Stimulated activated CD4-positive, alpha-beta T cell treated with anti-CD3 and anti-CD28 coated beads, Interleukin-1b, Interleukin-23, amount 100 ng/mL, for 4 hours (primary cell): ENCODE results near the gene LRRC75B.
"Not testable (repeated sequence)": the region's sequence is repeated elsewhere in the genome, so short reads cannot be mapped to it uniquely, and the experiment has no call there.

Source experiments
- DNase-seq, 2 donors: peaks; one replicate each; pipeline ENCODE4 v3.0.0-alpha.2; 2020; ENCODE audit warnings: low read depth in 2 of 2

The LRRC75B gene

DNA sequence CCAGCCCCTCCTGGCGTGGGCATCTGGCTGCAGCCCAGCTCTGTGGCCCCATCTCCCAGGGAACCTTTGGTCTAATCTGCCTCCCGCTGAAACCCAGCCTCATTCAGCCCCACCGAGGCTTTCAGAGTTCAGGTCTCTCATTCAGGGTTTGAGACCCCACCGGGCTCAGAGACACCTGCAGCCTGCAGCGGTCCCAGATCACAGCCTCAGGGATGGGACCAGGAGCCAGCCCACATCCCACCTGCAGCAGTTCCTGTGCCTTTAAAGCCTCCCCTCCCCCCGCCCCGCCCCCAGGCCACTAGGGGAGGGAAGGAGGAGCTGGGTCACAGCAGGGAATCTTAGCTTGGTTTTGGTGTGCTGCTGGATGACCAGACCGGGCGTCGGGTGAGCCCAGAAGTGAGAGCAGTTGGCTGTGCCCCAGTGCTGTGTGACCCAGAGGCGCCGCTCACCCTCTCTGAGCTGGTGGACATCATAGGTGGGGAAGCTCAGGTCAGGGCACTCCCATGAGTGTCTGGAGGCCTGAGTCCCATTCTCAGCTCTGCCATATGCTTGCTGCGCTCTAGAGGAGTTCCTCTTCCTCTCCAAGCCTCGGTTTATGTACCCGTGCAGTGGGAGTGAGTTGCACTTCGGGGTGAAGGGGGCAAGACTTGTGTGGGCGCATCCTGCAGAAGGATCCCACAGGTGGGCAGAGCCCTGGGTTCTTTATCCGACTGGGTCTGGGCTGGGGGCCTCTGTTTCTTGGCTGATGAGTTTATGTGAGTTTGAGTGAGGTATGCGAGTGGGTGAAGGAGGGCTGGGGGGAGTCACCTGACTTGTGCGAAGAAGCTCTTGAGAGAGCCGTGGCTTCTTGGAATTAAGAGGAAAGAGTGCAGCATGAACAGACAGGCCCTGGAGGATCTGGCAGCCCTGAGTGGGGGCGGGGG is 10.2 kb upstream of the LRRC75B start, which contains the start of gene GGT1:
TSS of gene GGT1 (plus strand) at position 347 of the 923 bp plus-strand sequence. CDS start 7,889 bp downstream, outside the sequence.
- not testable (repeated sequence) for DNase-seq

DNA sequence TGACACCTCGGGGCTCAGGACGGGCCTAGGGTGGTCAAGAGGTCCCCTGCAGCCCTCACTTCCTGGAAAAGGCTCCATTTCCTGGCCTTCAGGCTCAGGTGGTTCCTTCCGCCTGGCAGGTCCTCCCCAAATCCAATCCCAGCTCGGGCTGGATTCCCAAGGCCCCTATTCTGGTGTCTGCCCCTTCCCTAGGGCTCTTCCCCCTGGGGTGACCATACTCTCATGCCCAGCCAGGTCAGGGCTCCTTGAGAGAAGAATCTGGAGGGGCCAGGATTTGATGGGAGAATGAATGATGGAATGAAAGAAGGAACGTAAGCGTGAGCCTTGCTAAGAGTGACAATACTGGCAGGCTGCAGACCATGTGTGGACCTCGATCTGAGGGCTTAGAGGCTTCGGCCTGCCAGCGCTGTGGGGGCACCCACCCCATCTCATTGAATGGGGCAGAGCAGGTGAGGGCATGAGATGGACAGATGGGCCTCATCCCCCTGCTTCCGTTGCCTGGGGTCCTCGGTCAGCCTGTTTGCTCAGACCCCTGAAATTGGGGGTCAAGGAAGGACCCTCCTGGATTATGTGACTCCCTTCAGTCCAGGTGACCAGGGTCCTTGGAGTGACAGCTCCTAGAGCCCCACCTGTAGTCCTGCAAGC is 9.4 kb upstream of the LRRC75B start:
- DNase-seq, result not testable (repeated sequence)

DNA sequence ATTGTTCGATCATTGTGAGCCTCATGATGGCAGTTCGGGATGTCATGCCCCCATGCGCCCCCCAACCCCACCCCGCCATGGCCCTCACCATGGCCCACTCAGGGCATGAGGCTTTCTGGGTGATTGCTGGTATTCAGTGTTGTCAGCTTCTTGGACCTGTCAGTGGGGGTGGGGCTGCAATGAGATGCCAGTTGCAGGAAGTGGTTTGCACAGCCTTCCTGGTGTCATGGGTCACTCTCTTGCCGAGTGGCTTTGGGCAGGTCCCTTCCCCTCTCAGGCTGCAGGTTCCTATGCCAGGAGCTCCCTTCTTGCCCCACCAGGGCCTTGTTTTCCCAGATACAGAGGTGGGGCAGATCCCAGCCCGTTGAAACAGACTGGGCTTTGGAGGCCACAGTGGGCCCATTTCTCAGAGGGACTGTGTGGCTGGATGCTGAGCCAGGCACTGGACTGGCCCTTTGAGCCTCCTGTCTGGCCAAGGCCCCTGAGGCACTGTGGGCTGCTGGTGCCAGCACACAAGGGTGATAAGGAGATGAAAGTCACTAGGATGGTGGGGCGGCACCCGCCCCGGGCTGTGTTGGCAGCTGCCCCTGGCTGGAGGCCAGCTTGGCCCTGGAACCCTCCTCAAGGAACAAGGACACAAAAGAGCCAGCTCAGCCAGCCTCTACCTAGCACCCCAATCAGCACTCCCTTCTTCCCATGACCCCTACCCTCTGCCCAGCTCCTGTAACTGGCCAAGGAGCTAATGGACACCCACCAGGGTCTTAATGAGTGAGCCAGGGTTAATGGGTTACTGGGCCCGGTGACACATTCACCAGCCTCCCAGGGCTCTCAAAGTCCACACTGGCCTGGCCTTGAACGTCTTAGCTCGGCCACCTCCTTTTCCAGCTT is 8.6 kb upstream of the LRRC75B start:
- DNase-seq, result no peak

DNA sequence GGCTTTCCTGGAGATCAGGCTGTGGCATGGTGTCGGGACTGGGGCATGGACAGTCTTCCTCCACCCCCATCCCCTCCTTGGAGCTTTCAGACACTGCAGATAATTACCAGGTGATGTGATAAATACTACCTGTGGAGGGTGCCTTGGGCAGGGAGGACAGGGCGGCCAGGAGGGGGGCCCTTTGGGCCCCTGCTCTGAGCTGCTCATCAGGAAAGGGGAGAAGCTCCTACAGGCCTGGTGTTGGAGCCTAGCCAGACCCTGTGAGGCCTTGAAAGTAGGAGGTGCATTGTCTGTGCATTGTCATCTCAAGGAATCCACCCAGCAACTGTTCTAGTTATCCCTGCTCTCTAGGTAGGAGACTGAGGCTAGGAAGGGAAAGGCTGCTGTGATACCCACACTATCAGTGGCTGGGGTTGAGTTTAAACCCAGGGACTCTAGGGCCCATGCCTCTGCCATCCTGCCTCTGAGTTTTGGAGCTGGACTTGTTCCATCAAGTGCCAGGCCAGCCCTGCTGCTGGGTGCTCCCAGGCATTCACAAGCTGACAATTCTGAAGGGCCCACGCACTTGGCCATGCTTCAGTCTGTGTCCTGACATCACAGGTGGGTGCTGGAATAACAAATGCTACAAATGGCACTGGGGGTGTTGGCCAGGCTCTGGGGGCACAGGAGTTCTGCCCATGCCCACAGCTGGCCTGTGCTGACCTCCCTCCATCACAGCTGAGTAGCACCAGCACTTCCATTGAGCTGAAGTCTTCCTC is 7.3 kb upstream of the LRRC75B start:
- not testable (repeated sequence) for DNase-seq

DNA sequence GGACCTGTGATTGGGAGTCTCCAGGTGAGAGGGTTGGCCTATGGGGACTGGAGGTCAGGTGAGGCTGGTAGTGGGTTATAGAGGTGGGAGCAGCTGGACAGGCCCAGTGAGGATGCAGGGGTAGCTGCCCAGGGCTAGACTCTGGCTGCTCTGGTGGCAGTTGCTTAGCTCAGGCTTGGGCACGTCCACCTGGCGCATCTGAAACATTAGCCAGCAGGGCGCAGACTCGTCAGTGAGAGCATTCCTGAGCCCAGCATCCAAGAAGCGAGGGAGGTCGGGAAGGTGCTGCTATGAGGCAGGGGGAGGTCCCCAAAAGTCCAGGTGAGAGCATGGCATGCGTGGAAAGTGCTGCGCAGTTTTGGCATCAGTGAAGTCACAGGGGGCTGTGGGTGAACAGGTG is 6.6 kb upstream of the LRRC75B start:
- no peak for DNase-seq

DNA sequence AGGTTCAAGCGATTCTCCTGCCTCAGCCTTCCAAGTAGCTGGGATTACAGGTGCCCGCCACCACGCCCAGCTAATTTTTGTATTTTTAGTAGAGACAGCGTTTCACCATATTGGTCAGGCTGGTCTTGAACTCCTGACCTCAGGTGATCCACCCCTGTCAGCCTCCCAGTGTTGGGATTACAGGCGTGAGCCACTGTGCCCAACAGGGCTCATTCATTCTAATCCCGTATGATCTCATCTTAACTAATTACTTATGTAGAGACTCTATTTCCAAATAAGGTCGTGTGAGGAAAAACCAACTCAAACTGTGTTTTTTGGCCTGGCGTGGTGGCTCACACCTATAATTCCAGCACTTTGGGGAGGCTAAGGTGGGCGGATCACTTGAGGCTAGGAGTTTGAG is 4.2 kb upstream of the LRRC75B start:
- DNase-seq, result not testable (repeated sequence)

DNA sequence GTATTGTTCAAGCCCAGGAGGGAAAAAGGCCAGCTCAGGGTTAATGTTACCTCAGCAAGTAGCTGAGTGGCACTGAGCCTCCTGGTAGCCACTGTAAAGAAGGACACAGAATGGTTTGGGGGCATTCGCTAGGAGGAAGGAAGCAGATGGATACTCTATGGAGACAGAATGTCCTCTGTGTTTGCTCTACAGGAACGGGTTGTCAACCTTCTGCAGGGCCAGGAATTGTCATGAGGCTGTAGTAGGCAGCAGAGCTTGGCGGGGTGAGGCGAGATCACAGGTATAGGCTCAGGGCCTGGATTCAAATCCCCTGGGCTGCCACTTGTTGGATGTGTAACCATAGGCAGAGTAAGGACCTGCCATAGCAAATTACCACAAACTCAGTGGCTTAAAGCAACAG is 3.0 kb upstream of the LRRC75B start:
- DNase-seq, result no peak

DNA sequence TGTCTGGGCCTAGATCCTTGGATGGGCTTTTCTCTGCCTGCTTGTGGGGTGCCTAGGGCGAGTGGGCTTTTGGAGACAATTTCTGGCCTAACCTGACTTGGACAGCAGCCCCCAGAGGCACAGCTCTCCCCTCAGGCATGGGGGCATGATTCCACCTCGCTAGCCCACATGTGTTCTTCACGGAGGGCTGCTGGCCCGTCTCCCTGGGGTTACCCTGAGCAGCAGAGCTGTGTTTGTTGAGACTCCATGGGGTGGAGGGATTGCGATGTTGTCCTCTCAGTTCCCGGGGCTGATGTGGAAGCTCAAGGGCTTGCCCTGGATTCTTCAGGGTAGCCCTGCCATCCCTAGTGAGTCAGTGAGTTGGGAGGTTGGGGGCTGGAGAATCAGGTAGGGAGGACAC is 2.4 kb upstream of the LRRC75B start:
- DNase-seq, result no peak

DNA sequence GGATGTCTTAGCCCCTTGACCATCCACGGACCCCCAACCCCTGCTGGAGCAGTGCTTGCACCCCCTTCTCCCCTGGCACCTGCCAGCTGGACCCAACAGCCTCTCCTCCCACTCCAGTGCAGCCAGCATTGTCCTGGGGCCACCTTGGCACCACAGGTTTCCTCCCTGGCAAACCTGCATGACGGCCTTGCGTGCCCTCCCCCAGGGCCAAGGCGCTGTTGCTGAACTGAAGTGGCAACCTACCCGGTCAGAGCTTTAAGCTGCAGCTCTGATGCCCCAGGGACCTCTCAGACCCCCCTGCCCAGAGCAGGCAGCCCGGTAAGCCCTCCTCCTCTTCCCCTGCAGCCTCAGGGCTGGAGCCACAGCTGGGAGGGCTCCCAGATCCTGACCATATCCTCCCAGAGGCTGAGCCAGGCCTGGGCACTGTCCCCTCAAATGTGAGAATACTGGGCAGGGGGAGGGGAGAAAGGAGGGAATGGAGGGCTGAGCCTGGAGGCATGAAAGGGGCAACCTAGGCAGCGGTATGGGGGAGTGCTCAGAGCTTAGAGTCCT is 1.8 kb upstream of the LRRC75B start:
- DNase-seq, result no peak

DNA sequence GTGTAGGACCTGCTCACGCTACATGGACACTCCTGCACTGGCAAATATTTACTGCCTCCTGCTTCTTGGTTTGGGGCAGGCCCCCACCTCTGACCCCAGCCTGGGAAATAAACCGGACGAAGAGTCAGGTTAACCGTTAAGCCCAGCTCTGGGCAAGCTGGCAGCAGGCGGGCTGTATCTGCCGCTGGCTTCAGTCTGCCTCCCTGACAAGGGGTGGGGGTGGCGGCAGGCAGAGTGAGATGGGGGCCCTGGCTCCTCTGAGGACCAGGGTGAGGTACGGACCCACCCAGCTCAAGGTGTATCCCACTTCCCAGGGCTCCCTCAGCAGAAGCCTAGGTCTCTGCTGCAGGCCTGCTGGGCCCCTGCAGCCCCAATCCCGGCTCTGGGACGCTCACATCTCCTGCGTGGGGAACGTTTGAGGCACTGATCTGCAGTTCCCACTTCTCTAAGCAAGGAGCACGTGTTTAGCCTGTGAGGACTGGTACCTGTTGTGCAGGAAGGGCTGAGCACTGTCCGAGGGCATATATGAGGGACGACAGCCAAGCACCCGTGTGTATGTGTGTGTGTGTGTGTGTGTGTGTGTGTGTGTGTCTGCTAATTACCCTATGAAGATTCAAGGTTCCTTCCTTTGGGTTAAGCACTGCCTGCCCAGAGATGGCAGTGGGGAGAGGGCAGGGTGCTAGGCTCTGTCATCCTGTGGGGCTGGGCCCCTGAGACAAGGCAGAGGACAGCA is 1.1 kb upstream of the LRRC75B start:
- DNase-seq, result no peak

DNA sequence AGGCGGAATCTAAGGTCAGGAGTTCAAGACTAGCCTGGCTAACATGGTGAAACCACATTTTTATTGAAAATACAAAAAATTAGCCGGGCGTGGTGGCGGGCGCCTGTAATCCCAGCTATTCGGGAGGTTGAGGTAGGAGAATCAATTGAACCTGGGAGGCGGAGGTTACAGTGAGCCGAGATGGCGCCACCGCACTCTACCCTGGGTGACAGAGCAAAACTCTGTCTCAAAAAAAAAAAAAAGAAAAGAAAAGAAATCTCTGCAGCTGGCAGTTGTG is 624 bp upstream of the LRRC75B start:
- not testable (repeated sequence) for DNase-seq

DNA sequence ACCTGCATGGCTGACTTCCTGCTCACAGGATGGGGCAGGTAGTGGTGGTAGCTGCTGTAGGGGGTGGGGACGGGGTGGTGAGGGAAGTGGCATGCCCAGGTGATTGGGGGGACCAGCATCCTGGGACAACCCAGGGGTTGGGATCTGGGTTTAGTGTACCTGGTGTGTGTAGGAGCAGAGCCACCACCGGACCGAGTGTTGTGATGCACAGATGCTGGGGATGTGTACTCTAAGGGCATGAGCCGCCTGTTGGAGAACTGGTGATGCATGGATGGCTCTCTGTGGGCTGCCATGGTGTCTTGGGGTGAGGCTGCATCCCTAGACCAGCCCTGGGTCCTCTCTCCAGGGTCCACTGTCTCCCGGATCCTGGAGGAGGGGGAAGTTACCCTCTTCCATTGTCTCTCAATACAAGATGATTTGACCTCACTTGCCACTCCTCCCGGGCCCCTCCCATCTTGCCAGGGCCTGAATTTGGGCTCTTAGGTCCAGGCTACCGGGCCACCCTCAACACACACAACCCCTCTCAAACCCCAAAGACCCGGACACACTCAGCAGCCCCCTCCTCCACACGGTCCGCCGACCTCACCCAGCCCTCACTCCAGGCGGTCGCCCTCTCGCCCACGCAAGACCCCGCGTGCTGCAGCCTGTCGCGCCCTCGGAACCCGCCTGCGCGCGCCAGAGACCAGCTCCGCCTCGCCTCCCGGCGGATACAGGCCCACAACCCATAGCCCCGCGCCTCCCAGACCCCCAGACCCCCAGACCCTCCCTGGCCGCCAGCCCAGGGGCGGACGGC is 619 bp downstream of the LRRC75B start:
- DNase-seq, result no peak

DNA sequence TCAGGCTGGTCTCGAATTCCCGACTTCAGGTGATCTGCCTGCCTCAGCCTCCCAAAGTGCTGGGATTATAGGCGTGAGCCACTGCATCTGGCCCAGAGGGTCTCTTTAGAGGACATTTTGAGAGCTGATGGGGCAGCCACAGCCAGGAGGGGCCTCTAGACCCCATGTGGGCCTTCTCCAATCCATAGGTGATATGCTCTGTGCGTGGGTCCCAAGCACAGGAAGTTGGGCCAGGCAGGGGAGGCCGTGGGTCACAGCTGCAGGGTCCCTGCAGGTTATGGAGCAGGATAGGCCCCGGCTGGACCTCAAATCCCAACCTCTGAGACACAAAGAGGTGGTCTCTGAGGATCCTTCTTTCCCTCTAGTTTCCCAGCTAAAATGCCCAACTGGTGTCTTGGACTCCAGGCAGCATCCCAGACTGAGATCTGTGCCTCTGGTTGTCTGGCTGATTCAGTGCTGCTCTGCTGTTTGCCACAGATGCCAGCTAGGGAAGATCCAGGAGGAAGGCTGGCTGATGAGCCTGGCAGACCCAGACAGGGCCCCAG is 1.5 kb downstream of the LRRC75B start:
- DNase-seq, result no peak

DNA sequence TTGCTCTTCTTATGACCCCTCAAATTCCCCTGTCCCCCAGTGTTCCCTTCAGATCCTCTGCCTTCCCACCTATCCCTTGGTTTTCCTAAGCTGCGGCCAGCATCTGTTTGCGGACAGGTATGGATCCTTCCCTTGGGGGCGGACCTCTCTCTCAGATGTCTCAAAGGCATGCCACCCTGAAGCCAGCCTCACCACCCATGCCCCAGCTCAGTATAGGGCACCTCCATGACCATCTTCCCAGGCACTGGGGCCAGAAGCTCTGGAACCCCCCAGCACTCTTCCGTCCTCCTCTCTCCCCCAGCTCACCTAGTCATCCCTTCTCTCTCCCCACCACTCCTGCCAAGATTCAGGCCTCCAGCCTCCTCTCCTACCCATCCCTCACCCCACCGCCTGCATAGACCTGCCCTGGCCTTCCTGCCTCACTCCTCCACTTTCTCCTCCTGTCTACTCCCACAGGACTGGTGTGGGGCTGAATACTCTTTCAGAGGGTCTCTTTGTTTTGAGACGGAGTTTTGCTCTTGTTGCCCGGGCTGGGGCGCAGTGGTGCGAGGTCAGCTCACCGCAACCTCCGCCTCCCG is 2.2 kb downstream of the LRRC75B start:
- no peak for DNase-seq

DNA sequence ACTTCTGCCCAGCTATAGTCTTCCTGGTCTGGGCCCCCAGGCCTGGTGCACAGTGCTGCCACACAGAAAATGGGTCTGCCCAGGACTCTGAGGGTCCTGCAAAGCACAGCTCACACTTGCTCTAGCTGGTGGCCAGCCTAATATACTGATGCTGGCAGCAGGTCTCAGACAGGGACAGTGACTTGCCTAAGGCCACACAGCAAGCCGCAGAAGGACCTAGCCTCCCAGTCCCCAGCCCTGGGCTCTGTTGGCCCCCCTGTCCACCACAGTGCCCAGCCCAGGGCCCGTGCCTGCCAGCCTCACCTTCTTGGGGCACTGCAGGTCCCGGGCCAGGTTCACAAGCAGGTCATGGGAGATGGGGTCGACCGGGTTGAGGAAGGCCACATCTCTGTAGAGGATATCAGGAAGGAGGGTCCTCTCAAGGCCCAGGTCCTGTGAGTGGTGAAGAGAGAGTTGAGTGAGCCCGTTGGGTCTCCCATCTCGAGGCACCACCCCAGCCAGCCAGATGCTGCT is 3.3 kb downstream of the LRRC75B start:
- no peak for DNase-seq

DNA sequence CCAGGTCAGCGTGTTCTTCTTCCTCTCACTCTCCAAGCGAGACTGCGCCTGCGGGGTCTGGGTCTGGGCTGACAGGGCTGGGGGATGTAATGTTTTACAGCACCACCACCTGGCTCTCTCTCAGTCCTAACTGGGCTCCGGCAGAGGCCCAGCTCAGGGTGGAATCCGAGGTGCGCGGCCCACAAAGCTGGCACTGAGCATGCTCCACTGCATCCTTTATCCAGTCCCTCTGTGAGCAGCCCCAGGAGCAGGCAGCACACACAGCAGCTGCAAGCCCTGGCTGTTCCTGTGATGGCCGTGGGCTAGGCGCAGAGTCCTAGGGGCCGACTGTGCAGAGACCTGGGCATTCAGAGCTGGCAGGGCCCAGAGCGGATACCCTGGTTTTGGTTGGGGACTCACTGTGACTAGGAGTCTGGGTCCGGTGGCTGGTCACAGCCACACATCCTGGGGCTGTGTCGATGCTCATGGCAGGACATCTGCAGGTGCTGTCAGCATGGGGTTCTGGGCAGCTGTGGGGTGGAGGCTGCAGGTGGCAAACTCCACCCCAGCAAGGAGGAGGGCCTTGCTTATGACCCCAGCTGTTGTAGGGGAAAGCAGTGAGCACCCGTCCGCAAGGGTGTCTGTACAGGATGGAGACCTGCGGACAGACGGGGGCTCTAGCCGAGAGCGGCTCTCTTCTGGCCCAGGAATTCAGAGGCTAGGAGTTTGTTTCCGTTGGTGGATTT is 4.0 kb downstream of the LRRC75B start:
- no peak for DNase-seq

DNA sequence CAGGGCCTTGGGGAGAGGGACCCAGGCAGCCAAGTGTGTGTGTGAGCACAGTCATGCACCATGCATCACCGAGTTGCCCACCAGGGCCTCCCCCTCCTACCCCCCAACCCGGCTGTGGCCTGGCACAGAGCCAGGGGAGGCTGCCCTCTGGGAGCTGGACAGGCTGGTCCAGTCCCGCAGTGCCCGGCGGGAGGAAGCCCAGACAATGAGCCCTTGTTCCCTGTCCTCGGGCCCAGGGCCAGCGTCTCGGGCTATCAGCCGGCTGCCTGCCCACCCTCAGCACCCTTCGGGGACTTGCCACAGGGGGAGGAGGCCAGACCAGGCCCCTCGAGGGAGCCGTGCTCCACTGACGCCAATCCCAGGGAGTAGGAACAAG is 4.5 kb downstream of the LRRC75B start:
- DNase-seq, result no peak

DNA sequence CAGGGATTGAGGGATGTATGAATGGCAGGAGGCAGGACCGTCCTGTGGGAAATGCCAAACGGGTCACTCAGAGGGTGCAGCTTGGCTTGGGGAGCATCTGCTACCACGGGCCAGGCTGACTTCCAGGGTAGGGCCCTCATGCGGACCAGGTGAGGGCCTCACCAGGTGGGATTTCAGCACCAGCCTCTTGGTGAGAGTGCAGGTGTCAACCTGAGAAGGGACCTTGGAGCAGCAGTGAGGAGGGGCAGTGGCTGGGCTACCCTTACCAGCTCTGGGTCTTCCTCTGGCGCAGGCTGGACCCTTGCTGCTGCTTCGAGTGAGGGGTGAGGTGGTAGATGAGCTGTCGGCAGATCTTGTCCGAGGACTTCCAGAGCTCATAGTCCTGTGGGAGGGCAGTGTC is 4.9 kb downstream of the LRRC75B start:
- DNase-seq, result no peak
